Activated CD8-positive, alpha-beta memory T cell treated with anti-CD3 and anti-CD28 coated beads, Interleukin-2, amount 50 U/mL, for 1 hour (primary cell): ENCODE measurements around the gene TMCO1.
"Not testable (repeated sequence)": the region's sequence is repeated elsewhere in the genome, so short reads cannot be mapped to it uniquely, and the experiment has no call there.

Experiments used
- DNase-seq: peaks from one replicate; pipeline ENCODE4 v3.0.0-alpha.2; 2020; ENCODE audit errors: extremely low read depth

TMCO1 gene

GRCh38 chr1:165768513-165769394 is at the start of gene TMCO1:
Gene TMCO1, minus strand, starts transcription at chr1:165768868. Its CDS starts 117 bp downstream, at chr1:165768751.
- peak; percentile 89 for DNase-seq

GRCh38 chr1:165816826-165817497 is 48.3 kb upstream of the TMCO1 start:
- no peak for DNase-seq

- DNase-seq = no peak
Measured at GRCh38 chr1:165816157-165816556, 47.5 kb upstream of the TMCO1 start.

- no peak for DNase-seq
Measured at GRCh38 chr1:165815725-165816124, 47.1 kb upstream of the TMCO1 start.

- DNase-seq = no peak
Measured at GRCh38 chr1:165807613-165808012, 38.9 kb upstream of the TMCO1 start.

GRCh38 chr1:165804513-165804912 is 35.8 kb upstream of the TMCO1 start:
- not testable (repeated sequence) for DNase-seq

- DNase-seq = no peak
Measured at GRCh38 chr1:165799387-165799786, 30.7 kb upstream of the TMCO1 start.

- no peak for DNase-seq
Measured at GRCh38 chr1:165795894-165796293, 27.2 kb upstream of the TMCO1 start.

- DNase-seq = no peak
Measured at GRCh38 chr1:165793951-165794350, 25.3 kb upstream of the TMCO1 start.

- no peak for DNase-seq
Measured at GRCh38 chr1:165787741-165788140, 19.1 kb upstream of the TMCO1 start.

- DNase-seq = not testable (repeated sequence)
Measured at GRCh38 chr1:165783519-165783918, 14.9 kb upstream of the TMCO1 start.

- not testable (repeated sequence) for DNase-seq
Measured at GRCh38 chr1:165778197-165778596, 9.5 kb upstream of the TMCO1 start.

- DNase-seq = no peak
Measured at GRCh38 chr1:165773324-165773965, 4.8 kb upstream of the TMCO1 start.

GRCh38 chr1:165772739-165773138 is 4.1 kb upstream of the TMCO1 start:
- no peak for DNase-seq

- DNase-seq = no peak
Measured at GRCh38 chr1:165764277-165764676, 4.4 kb downstream of the TMCO1 start.

- no peak for DNase-seq
Measured at GRCh38 chr1:165763442-165763841, 5.2 kb downstream of the TMCO1 start.

- DNase-seq = no peak
Measured at GRCh38 chr1:165762725-165763124, 5.9 kb downstream of the TMCO1 start.

GRCh38 chr1:165759095-165759494 is 9.6 kb downstream of the TMCO1 start:
- DNase-seq = no peak

GRCh38 chr1:165755393-165756010 is 13.2 kb downstream of the TMCO1 start:
- no peak for DNase-seq

GRCh38 chr1:165753934-165754333 is 14.7 kb downstream of the TMCO1 start:
- no peak for DNase-seq

GRCh38 chr1:165748550-165748949 is 20.1 kb downstream of the TMCO1 start:
- no peak for DNase-seq
